MCF 10A (cell line): ENCODE data around the gene DDX18. TPM values are rescaled to one million over a fixed set of nuclear protein-coding genes. Genes with fewer than 3 reads are reported as not detected.

ENCODE experiments used
- BruUV-seq: library from RNA; stranded (reverse); fragments of 400-500 nt; replicated peaks from 2 replicates; lab custom pipeline; 2021; lab: Mats Ljungman, UMichigan
- CTCF ChIA-PET: fragments of 300-600 bp; sonication (Branson Sonifier 250); formaldehyde crosslinking; extraction: SDS; loops from one replicate; lab custom pipeline; 2021; ENCODE audit warnings: antibody characterized with exemption, inconsistent platforms; lab: Yijun Ruan, JAX
- POLR2A ChIA-PET: fragments of 300-600, 350-650 bp; sonication (Branson Sonifier 250); formaldehyde crosslinking; extraction: SDS; loops from one replicate; lab custom pipeline; 2020; ENCODE audit warnings: antibody characterized with exemption, inconsistent platforms; lab: Yijun Ruan, JAX
- DNase-seq: peaks from one replicate; pipeline ENCODE4 v3.0.0-alpha.2; 2018; ENCODE audit not compliant: unreplicated experiment
- H3K27ac Mint-ChIP-seq: one replicate; pipeline ENCODE4 v1.8.0; 2022; ENCODE audit warnings: mild to moderate bottlenecking, low read depth, mixed read lengths; ENCODE audit not compliant: unreplicated experiment
- H3K27me3 Mint-ChIP-seq: one replicate; pipeline ENCODE4 v1.8.0; 2022; ENCODE audit warnings: mixed read lengths; ENCODE audit not compliant: insufficient read depth, unreplicated experiment
- H3K36me3 Mint-ChIP-seq: one replicate; pipeline ENCODE4 v1.8.0; 2022; ENCODE audit warnings: mild to moderate bottlenecking, moderate library complexity, mixed read lengths; ENCODE audit not compliant: insufficient read depth, unreplicated experiment
- H3K4me1 Mint-ChIP-seq: one replicate; pipeline ENCODE4 v1.8.0; 2022; ENCODE audit warnings: mixed read lengths; ENCODE audit not compliant: insufficient read depth, unreplicated experiment
- H3K4me3 Mint-ChIP-seq: one replicate; pipeline ENCODE4 v1.8.0; 2022; ENCODE audit warnings: mild to moderate bottlenecking, moderate library complexity, mixed read lengths; ENCODE audit not compliant: unreplicated experiment
- H3K9me3 Mint-ChIP-seq: one replicate; pipeline ENCODE4 v1.8.0; 2022; ENCODE audit warnings: mixed read lengths; ENCODE audit not compliant: unreplicated experiment
- CTCF ChIP-seq: fragments of 200-600 bp; IDR thresholded peaks from one replicate; pipeline ENCODE4 v1.8.0; 2022; ENCODE audit warnings: antibody characterized with exemption, mild to moderate bottlenecking; ENCODE audit not compliant: unreplicated experiment
- intact Hi-C: fragments of 100-400 bp; cut with micrococcal nuclease; formaldehyde crosslinking; loops from 2 replicates; pipeline ENCODE4 v1.14.1; 2022
- total RNA-seq: library from RNA; stranded (reverse); gene quantifications from 2 replicates; pipeline ENCODE4 v1.2.3, GENCODE V29; 2022

Gene DDX18
- total RNA-seq, 1 experiment from 2014 or later: 101 TPM

- POLR2A ChIA-PET: interaction anchor here (0.7 kb wide), 2 partner anchors 99 to 306 kb away, joined by 3 read pairs; no protein-coding TSS in a partner anchor
- H3K4me3 Mint-ChIP-seq: no peak overlapping the region
- BruUV-seq: no TSS peak
- H3K9me3 Mint-ChIP-seq: no peaks in the 10 kb centered on the region
- no peaks in the 10 kb centered on the region for H3K36me3 Mint-ChIP-seq
- H3K27ac Mint-ChIP-seq: peak overlapping the region; percentile 43
- peaks cover 15% of the 10 kb centered on the region for H3K4me1 Mint-ChIP-seq
- DNase-seq: peak; percentile 14
- CTCF ChIA-PET: interaction anchor here (0.5 to 1.4 kb wide), 4 partner anchors 39 to 1079 kb away, joined by 3 to 4 read pairs (median 3); no protein-coding TSS in a partner anchor
- intact Hi-C loops: no loop called here
- no peak for TF ChIP-seq CTCF
- H3K27me3 Mint-ChIP-seq: peaks cover 17% of the 10 kb centered on the region
Observed at GRCh38 chr2:117774716-117775115, 39.8 kb upstream of the DDX18 start.

GRCh38 chr2:117775703-117776219 is 38.7 kb upstream of the DDX18 start:
- Mint-ChIP-seq H3K4me3 (no peak overlapping the region), H3K4me1 (peaks cover 15% of the 10 kb centered on the region), H3K9me3 (no peaks in the 10 kb centered on the region), H3K27me3 (peaks cover 6% of the 10 kb centered on the region), H3K36me3 (no peaks in the 10 kb centered on the region), H3K27ac (no peak overlapping the region)
- BruUV-seq: no TSS peak
- ChIA-PET POLR2A (no interaction called here), CTCF (interaction anchor here (0.7 to 0.8 kb wide), 2 partner anchors 11 to 39 kb away, joined by 3 read pairs; partner anchors contain the start of gene DDX18)
- intact Hi-C loops: no loop called here
- DNase-seq: no peak
- no peak for TF ChIP-seq CTCF

GRCh38 chr2:117776888-117777287 is 37.6 kb upstream of the DDX18 start:
- H3K4me1 Mint-ChIP-seq: peaks cover 15% of the 10 kb centered on the region
- no peaks in the 10 kb centered on the region for H3K36me3 Mint-ChIP-seq
- TF ChIP-seq CTCF: no peak
- no TSS peak for BruUV-seq
- ChIA-PET CTCF (interaction anchor here (0.8 to 1.0 kb wide), 2 partner anchors 9 to 37 kb away, joined by 3 to 4 read pairs; partner anchors contain the start of gene DDX18), POLR2A (no interaction called here)
- no peak for DNase-seq
- no peak overlapping the region for H3K27ac Mint-ChIP-seq
- no peaks in the 10 kb centered on the region for H3K27me3 Mint-ChIP-seq
- H3K4me3 Mint-ChIP-seq: no peak overlapping the region
- H3K9me3 Mint-ChIP-seq: no peaks in the 10 kb centered on the region
- intact Hi-C loops: no loop called here

GRCh38 chr2:117785740-117786139 is 28.8 kb upstream of the DDX18 start:
- CTCF ChIA-PET: interaction anchor here (0.6 to 2.5 kb wide), 20 partner anchors 9 to 1870 kb away, joined by 3 to 16 read pairs (median 4); partner anchors contain the start of gene DDX18
- intact Hi-C loops: loop anchor here (5.0 kb wide), 1 partner anchor 1038 kb away; no protein-coding TSS in a partner anchor

More at GRCh38 chr2:117785740-117786139, 28.8 kb upstream of the DDX18 start:
- peak; percentile 64 for TF ChIP-seq CTCF
- Mint-ChIP-seq H3K9me3 (no peaks in the 10 kb centered on the region), H3K27ac (no peak overlapping the region), H3K27me3 (no peaks in the 10 kb centered on the region), H3K4me1 (no peaks in the 10 kb centered on the region), H3K36me3 (no peaks in the 10 kb centered on the region), H3K4me3 (no peak overlapping the region)
- DNase-seq: peak; percentile 72
- POLR2A ChIA-PET: no interaction called here
- no TSS peak for BruUV-seq
